WTC11 (cell line): Measurements from ENCODE around the gene MRPL40. TPM values are rescaled to one million over a fixed set of nuclear protein-coding genes. Genes with fewer than 3 reads are reported as not detected.

Experiments
- ATAC-seq: fragments of 200-7000 bp; cut with Tn5 transposase; 2 replicates; pipeline ENCODE4 v1.10.0; 2021; ENCODE audit warnings: mild to moderate bottlenecking, moderate library complexity
- CTCF ChIA-PET: fragments of 300-600 bp; sonication (Branson Sonifier 250); formaldehyde crosslinking; loops from one replicate; lab custom pipeline; 2021; ENCODE audit warnings: antibody characterized with exemption; lab: Charles Lee
- POLR2A ChIA-PET: fragments of 350-600 bp; sonication (Branson Sonifier 250); formaldehyde crosslinking; loops from one replicate; lab custom pipeline; 2021; ENCODE audit warnings: antibody characterized with exemption; lab: Charles Lee
- DNase-seq: peaks from one replicate; pipeline ENCODE4 v3.0.0; 2021; ENCODE audit warnings: low spot score
- H3K27ac Mint-ChIP-seq: 2 replicates; pipeline ENCODE4 v1.8.0; 2021; ENCODE audit warnings: mixed read lengths
- H3K27me3 Mint-ChIP-seq: 2 replicates; pipeline ENCODE4 v1.8.0; 2021; ENCODE audit warnings: low read depth, mild to moderate bottlenecking, moderate library complexity, mixed read lengths
- H3K36me3 Mint-ChIP-seq: 2 replicates; pipeline ENCODE4 v1.8.0; 2021; ENCODE audit warnings: mixed read lengths
- H3K4me1 Mint-ChIP-seq: 2 replicates; pipeline ENCODE4 v1.8.0; 2022; ENCODE audit warnings: mixed read lengths
- H3K4me3 Mint-ChIP-seq: 2 replicates; pipeline ENCODE4 v1.8.0; 2021; ENCODE audit warnings: mild to moderate bottlenecking, moderate library complexity, mixed read lengths
- H3K9me3 Mint-ChIP-seq: 2 replicates; pipeline ENCODE4 v1.8.0; 2021; ENCODE audit warnings: mixed read lengths
- CREB1 ChIP-seq: sonication (generic); formaldehyde crosslinking; IDR thresholded peaks from 2 replicates; pipeline ENCODE4 v1.8.0; 2023; ENCODE audit warnings: mild to moderate bottlenecking, missing genetic modification reagents
- FOXJ3 ChIP-seq: sonication (generic); formaldehyde crosslinking; IDR thresholded peaks from 2 replicates; pipeline ENCODE4 v1.9.0; 2021; ENCODE audit warnings: missing genetic modification reagents, mild to moderate bottlenecking, borderline replicate concordance
- JAZF1 ChIP-seq: fragments of 250-450 bp; sonication (Bioruptor Pico); IDR thresholded peaks from 2 replicates; pipeline ENCODE4 v1.9.0; 2021; ENCODE audit warnings: moderate library complexity, mild to moderate bottlenecking, inconsistent platforms
- JUN ChIP-seq: sonication (generic); formaldehyde crosslinking; IDR thresholded peaks from 2 replicates; pipeline ENCODE4 v1.8.0; 2023; ENCODE audit warnings: mild to moderate bottlenecking, missing genetic modification reagents
- KAT7 ChIP-seq: sonication (generic); formaldehyde crosslinking; IDR thresholded peaks from 2 replicates; pipeline ENCODE4 v1.8.1; 2023; ENCODE audit warnings: missing genetic modification reagents, mild to moderate bottlenecking, borderline replicate concordance
- MXD4 ChIP-seq: fragments of 250-450 bp; sonication (Bioruptor Pico); IDR thresholded peaks from 2 replicates; pipeline ENCODE4 v1.8.0; 2021; ENCODE audit warnings: mild to moderate bottlenecking, moderate library complexity, borderline replicate concordance
- MYBL2 ChIP-seq: sonication (generic); formaldehyde crosslinking; IDR thresholded peaks from 2 replicates; pipeline ENCODE4 v1.8.1; 2023; ENCODE audit warnings: mild to moderate bottlenecking, moderate library complexity, missing genetic modification reagents
- NFE2L1 ChIP-seq: sonication (generic); formaldehyde crosslinking; IDR thresholded peaks from 2 replicates; pipeline ENCODE4 v1.8.1; 2023; ENCODE audit warnings: missing genetic modification reagents
- SMAD3 ChIP-seq: sonication (generic); formaldehyde crosslinking; IDR thresholded peaks from 2 replicates; pipeline ENCODE4 v1.8.0; 2022; ENCODE audit warnings: missing genetic modification reagents, mild to moderate bottlenecking, borderline replicate concordance
- ZBTB21 ChIP-seq: sonication (generic); formaldehyde crosslinking; IDR thresholded peaks from 2 replicates; pipeline ENCODE4 v1.8.1; 2023; ENCODE audit warnings: mild to moderate bottlenecking, missing genetic modification reagents, borderline replicate concordance
- ZNF423 ChIP-seq: fragments of 250-450 bp; sonication (Bioruptor Pico); IDR thresholded peaks from 2 replicates; pipeline ENCODE4 v2.1.2; 2022; ENCODE audit warnings: mild to moderate bottlenecking, moderate library complexity
- total RNA-seq: library from RNA; stranded (reverse); gene quantifications from 3 replicates; pipeline ENCODE4 v1.2.3, GENCODE V29; 2021
- TF ChIP-seq, protein P1 (sequence below): sonication (generic); formaldehyde crosslinking; IDR thresholded peaks from 2 replicates; pipeline ENCODE4 v1.8.1; 2022; ENCODE audit warnings: low read depth, missing genetic modification reagents, borderline replicate concordance
- TF ChIP-seq, protein P2 (sequence below): sonication (generic); formaldehyde crosslinking; IDR thresholded peaks from 2 replicates; pipeline ENCODE4 v1.8.0; 2022; ENCODE audit warnings: mild to moderate bottlenecking, missing genetic modification reagents
- TF ChIP-seq, protein P3 (sequence below): sonication (generic); formaldehyde crosslinking; IDR thresholded peaks from 2 replicates; pipeline ENCODE4 v1.8.0; 2022; ENCODE audit warnings: mild to moderate bottlenecking, missing genetic modification reagents
- TF ChIP-seq, protein P4 (sequence below): sonication (generic); formaldehyde crosslinking; IDR thresholded peaks from 2 replicates; pipeline ENCODE4 v1.8.0; 2023; ENCODE audit warnings: missing genetic modification reagents, mild to moderate bottlenecking, borderline replicate concordance

Gene MRPL40
- total RNA-seq, 1 experiment from 2014 or later = 19.2 TPM

DNA sequence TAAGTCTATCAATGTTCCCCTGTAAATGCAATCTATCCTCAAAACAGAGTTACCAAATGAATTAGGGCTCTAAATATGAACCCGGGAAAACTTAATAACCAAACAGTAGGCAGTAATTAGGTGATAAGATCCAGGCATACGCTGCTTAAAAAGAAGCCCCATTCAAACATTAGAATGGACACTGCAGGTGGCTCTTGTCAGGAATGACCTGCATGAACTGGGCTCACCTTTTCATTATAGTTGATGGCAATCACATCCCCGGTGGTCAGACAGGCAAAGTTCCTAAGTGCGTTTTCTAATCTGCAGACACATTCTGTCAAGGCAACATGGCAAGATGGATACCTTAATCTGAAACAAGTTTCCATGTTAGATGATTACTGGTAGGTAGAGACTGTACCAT lies 32.6 kb downstream of the MRPL40 start:
- DNase-seq (no peak), ATAC-seq (no peak)
- ChIA-PET POLR2A (no interaction called here), CTCF (interaction anchor here (0.5 to 1.5 kb wide), 2 partner anchors 9 to 202 kb away, joined by 3 to 5 read pairs; no protein-coding TSS in a partner anchor)
- Mint-ChIP-seq H3K36me3 (peaks cover 56% of the 10 kb centered on the region), H3K9me3 (no peaks in the 10 kb centered on the region), H3K4me3 (no peak overlapping the region)
- TF ChIP-seq FOXJ3 (CRISPR knock-in tag) = no peak
- no peak for TF ChIP-seq MXD4
- TF ChIP-seq KAT7 (CRISPR knock-in tag) = no peak
- TF ChIP-seq, protein P1, sequence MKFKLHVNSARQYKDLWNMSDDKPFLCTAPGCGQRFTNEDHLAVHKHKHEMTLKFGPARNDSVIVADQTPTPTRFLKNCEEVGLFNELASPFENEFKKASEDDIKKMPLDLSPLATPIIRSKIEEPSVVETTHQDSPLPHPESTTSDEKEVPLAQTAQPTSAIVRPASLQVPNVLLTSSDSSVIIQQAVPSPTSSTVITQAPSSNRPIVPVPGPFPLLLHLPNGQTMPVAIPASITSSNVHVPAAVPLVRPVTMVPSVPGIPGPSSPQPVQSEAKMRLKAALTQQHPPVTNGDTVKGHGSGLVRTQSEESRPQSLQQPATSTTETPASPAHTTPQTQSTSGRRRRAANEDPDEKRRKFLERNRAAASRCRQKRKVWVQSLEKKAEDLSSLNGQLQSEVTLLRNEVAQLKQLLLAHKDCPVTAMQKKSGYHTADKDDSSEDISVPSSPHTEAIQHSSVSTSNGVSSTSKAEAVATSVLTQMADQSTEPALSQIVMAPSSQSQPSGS (CRISPR knock-in tag) = no peak
- TF ChIP-seq, protein P2, sequence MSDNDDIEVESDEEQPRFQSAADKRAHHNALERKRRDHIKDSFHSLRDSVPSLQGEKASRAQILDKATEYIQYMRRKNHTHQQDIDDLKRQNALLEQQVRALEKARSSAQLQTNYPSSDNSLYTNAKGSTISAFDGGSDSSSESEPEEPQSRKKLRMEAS (CRISPR knock-in tag) = no peak
- no peak for TF ChIP-seq ZBTB21 (CRISPR knock-in tag)
- TF ChIP-seq JAZF1 (CRISPR knock-in tag) = no peak
- TF ChIP-seq, all 79 proteins: peak for 0
- Mint-ChIP-seq H3K4me1 (no peaks in the 10 kb centered on the region), H3K27ac (no peak overlapping the region), H3K27me3 (no peaks in the 10 kb centered on the region)

DNA sequence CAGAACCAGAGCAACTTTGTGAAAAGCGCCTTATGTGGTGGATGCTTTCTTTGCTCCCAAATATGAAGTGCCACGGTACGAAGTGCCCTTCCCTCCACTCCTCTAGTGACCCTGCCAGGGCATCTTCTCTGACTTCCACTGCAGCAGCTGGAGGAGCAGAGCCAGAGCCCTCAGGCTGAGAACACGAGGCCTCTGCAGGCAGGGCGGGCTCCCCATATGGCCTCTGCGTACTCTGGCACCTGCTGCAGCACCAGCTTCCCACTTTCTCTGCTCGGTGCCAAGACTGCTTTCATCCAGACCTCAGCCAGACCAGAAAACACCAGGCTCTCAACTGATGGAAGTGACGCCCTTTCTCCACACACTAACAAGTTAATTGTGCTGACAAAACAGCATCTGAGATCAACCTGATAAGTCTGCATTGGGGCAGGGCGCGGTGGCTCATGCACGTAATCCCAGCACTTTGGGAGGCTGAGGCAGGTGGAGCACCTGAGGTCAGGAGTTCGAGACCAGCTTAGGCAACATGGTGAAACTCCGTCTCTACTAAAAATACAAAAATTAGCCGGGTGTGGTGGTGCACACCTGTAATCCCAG lies 33.9 kb downstream of the MRPL40 start:
- H3K27me3 Mint-ChIP-seq = no peaks in the 10 kb centered on the region
- ChIA-PET POLR2A (no interaction called here), CTCF (interaction anchor here (1.5 kb wide), 1 partner anchor 8 kb away, joined by 5 read pairs; no protein-coding TSS in a partner anchor)
- no peak for ATAC-seq
- no peak for DNase-seq
- H3K9me3 Mint-ChIP-seq = no peaks in the 10 kb centered on the region
- H3K36me3 Mint-ChIP-seq = peaks cover 59% of the 10 kb centered on the region
- no peaks in the 10 kb centered on the region for H3K4me1 Mint-ChIP-seq
- TF ChIP-seq, protein P3, sequence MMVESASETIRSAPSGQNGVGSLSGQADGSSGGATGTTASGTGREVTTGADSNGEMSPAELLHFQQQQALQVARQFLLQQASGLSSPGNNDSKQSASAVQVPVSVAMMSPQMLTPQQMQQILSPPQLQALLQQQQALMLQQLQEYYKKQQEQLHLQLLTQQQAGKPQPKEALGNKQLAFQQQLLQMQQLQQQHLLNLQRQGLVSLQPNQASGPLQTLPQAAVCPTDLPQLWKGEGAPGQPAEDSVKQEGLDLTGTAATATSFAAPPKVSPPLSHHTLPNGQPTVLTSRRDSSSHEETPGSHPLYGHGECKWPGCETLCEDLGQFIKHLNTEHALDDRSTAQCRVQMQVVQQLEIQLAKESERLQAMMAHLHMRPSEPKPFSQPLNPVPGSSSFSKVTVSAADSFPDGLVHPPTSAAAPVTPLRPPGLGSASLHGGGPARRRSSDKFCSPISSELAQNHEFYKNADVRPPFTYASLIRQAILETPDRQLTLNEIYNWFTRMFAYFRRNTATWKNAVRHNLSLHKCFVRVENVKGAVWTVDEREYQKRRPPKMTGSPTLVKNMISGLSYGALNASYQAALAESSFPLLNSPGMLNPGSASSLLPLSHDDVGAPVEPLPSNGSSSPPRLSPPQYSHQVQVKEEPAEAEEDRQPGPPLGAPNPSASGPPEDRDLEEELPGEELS = no peak
- no peak for TF ChIP-seq SMAD3 (CRISPR knock-in tag)
- TF ChIP-seq NFE2L1 = no peak
- no peak for TF ChIP-seq MYBL2 (CRISPR knock-in tag)
- no peak for TF ChIP-seq CREB1 (CRISPR knock-in tag)
- no peak for TF ChIP-seq JAZF1 (CRISPR knock-in tag)
- TF ChIP-seq JUN (CRISPR knock-in tag) = no peak
- TF ChIP-seq ZNF423 (CRISPR knock-in tag) = no peak
- TF ChIP-seq, protein P4, sequence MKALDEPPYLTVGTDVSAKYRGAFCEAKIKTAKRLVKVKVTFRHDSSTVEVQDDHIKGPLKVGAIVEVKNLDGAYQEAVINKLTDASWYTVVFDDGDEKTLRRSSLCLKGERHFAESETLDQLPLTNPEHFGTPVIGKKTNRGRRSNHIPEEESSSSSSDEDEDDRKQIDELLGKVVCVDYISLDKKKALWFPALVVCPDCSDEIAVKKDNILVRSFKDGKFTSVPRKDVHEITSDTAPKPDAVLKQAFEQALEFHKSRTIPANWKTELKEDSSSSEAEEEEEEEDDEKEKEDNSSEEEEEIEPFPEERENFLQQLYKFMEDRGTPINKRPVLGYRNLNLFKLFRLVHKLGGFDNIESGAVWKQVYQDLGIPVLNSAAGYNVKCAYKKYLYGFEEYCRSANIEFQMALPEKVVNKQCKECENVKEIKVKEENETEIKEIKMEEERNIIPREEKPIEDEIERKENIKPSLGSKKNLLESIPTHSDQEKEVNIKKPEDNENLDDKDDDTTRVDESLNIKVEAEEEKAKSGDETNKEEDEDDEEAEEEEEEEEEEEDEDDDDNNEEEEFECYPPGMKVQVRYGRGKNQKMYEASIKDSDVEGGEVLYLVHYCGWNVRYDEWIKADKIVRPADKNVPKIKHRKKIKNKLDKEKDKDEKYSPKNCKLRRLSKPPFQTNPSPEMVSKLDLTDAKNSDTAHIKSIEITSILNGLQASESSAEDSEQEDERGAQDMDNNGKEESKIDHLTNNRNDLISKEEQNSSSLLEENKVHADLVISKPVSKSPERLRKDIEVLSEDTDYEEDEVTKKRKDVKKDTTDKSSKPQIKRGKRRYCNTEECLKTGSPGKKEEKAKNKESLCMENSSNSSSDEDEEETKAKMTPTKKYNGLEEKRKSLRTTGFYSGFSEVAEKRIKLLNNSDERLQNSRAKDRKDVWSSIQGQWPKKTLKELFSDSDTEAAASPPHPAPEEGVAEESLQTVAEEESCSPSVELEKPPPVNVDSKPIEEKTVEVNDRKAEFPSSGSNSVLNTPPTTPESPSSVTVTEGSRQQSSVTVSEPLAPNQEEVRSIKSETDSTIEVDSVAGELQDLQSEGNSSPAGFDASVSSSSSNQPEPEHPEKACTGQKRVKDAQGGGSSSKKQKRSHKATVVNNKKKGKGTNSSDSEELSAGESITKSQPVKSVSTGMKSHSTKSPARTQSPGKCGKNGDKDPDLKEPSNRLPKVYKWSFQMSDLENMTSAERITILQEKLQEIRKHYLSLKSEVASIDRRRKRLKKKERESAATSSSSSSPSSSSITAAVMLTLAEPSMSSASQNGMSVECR = no peak
- no peak overlapping the region for H3K27ac Mint-ChIP-seq
- H3K4me3 Mint-ChIP-seq = no peak overlapping the region
